SKM-1 treated with dmso at 0.1 percent for 144 hours (cell line): Measurements from ENCODE around the gene CNGB1.
"Not testable (repeated sequence)": the region's sequence is repeated elsewhere in the genome, so short reads cannot be mapped to it uniquely, and the experiment has no call there.

Source experiments
- DNase-seq: peaks from one replicate; lab custom pipeline; 2025; ENCODE audit not compliant: unreplicated experiment; lab: John Stamatoyannopoulos, UW

Gene CNGB1

DNA sequence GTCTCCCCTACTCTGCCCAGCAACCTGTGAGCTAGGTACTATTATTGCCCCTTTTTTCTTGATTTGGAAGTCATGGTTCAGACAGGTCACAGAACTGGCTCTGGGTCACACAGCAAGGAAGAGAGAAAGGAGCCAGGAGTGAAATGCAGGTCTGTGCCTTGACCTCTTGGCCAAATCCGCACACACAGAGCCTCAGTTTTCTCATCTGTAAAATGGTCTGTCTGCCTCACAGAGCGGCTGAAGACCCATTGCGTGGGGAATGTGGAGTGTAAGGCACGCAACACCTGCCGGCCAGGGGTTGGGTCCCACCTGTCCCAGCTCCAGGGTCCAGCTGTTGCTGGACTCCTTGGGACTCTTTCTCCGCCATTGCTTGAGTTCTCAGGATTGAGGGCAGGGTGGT is 32.4 kb downstream of the CNGB1 start:
- no peak for DNase-seq

DNA sequence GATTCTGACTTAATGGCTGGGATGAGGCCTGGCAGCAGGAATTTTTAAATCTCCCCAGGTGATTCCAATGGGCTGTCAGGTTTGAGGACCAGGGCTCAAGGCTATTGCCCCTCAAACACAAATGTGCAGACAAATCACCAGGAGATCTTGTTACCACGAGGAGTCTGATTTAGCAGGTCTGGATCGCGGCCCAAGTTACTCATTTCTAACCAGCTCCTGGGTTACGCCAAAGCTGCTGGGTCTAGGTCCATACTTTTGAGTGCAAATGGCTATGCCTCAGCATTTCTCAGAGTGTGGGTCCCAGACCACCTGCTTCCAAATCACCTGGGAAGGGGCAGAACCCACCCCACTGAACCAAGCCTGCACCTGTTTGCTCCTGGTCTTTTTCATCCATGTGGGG is 33.1 kb downstream of the CNGB1 start:
- no peak for DNase-seq

DNA sequence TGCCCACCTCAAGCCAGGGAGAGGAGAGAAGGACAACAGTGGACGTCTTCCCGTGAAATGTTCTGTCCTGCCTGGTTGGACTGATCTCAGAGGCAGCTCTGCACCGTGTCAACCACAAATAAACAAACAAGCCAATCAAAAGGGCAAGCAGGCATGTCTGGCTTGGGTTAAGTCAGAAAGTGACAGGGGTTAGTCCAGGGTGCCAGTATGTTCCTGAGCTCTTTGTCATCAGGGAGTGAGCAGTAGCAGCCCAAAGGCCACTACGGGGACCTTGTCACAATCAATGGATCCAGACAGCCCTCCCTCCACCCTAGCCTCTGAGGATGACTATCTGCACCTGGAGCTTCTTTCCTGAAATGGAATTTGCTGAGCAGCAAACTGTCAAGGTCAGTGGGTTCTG is 35.0 kb downstream of the CNGB1 start:
- no peak for DNase-seq

DNA sequence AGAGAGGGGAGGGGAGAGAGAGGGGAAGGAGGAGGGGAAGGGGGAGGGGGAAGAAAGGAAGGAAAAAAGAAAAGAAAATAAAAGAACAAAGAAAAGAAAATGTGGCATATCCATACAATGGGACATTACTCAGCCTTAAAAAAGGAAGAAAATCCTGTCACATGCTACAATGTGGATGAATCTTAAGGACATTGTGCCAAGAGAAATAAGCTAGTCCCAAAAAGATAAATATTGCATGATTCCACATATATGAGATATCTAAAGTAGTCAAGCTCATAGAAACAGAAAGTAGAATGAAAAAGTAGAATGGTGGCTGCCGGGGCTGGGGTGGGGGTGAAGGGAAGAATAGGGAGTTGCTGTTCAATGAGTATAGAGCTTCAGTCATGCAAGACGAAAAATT is 40.4 kb downstream of the CNGB1 start:
- no peak for DNase-seq

DNA sequence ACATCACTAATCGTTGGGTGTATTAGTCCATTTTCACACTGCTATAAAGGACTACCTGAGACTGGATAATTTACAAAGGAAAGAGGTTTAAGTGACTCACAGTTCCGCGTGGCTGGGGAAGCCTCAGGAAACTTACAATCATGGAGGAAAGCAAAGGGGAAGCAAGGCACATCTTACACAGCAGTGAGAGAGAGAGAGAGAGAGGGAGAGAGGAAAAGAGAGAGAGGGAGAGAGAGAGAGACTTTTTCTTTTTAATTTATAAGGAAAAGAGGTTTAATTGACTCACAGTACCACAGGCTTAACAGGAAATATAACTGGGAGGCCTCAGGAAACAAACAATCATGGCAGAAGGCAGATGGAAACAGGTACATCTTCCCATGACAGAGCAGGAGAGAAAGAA is 41.7 kb downstream of the CNGB1 start:
- no peak for DNase-seq

DNA sequence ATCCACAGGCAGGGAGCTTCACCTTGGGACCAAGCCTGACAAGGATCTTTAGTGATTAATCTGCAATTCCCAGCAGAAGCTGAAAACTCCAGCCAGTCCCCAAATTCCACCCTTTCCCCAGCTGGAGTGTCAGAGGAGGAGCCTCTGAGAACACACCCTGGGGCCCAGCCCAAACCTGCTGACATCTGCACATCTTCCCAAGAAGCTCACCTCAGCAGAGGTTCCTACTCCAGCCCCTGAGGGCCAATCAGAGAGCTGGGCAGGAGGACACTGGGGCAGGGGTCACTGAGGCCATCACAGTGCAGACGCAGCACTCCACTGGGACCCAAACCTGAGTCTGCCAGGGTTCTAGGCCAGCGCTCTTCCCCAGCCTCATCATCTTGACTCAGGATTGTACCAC is 44.9 kb downstream of the CNGB1 start:
- DNase-seq: no peak

DNA sequence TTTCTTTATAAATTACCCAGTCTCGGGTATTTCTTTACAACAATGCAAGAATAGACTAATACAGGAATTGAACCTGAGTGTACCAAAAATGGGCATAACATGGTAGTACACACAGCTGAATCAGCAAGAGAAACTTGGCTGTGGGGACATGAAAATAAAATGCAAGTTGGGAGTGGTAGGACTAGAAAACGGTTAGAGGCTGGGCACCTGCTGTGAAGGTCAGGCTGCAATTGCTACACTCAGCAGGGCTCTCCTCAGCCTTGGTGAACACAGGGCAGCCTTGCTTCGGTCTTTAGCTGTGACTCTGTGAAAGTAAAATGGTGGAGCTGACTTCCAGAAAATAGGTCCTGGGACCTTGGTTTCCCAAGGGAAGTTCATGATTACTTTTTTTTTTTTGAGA is 45.6 kb downstream of the CNGB1 start:
- DNase-seq: no peak

DNA sequence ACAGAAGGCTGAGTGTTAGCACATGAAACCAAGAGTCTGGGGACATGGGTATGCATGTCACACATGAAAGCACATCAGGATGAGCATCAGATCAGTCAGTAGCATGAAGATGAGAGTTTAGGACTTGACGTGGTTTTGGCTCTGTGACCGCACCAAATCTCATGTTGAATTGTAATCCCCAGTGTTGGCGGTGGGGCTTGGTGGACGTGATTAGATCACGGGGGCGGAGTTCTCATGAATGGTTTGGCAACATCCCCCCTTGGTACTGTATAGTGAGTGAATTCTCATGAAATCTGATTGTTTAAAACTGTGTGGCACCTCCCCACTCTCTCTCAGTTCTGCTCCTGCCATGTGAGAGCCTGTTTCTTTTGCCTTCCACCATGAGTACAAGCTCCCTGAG is 46.4 kb downstream of the CNGB1 start:
- no peak for DNase-seq

DNA sequence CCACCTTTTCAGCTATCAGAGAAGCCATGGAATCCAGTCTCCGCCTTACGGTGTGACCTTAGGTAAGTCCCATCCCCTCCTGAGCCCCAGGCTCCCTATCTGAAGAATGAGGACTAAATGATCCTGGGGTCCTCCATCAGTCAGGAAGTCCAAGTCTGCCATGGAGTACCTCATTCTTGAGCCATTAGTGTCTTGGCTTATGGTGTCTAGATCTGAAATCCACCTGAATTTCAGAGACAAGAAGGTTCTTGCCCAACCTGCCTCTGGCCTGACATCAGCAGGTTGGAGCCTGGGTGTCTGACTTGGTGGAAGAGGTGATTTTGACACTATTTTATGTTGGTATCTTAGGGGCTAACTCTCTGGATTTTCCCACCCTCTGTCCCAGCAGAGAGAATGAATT is 47.1 kb downstream of the CNGB1 start:
- DNase-seq: no peak

DNA sequence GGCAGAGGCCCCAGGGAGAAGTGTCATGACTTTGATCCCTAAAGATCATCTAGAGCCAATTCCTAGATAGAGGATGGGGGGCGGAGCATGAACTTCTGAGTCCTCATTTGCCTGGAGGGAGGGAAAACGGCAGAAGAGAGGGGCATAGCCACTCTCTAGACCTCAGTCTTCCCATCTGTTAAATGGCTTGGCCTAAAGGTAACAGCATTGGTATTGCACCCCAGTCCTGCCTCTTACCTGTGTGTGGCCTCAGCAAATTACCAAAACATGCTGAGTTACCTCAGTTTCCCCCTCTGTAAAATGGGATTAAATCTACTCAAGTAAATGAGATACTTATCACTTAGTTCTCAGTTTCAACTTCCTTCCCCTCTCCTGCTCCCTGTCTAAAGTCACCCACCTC is 47.5 kb downstream of the CNGB1 start:
- DNase-seq: no peak

DNA sequence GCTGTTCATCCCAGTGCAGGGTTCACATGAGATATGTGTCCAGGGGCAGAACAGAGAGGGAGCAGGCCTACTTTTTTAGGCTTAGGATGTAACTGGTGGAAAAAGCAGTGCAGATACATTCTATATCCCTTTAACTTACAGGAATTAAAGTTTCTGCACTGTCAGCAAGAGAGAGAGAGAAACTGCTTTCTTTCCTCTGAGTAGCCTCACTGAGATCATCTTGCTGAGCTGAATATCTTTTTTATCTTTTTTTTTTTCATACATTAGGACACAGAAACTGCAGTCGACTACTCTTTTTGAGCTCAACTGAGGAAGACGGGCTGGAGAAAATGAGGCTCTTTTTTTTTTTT is 50.1 kb downstream of the CNGB1 start:
- DNase-seq: no peak

DNA sequence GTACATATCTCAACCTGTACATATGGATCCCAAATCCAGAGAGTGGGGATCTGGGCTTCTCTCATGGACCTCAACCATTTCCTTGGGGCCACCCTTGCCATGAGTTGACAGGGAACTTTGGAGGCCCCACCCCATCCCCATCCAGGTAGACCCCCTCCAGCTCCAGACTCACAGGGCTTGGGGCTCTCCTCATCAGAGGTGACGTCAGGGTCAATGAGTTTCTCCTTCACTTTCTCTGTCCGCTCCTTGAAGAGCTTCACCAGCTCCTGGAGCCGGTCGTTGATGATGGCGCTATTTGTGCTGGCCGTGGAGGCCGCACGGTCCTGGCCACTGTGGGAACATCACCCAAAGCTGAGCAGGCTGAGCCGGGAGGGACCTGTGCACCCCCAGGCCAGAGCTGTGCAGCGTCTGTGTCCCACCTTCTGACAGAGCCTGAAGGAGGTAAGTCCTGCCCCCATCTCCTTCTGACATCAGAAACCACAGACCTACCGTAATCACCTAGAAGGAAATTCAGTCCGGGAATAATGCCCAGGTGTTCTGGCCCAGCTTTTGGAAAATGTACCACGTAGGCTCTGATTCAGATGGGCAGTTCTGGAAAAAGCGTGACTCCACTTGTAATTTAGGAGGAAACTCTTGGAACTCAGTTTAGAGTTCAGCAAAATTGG is 50.6 kb downstream of the CNGB1 start:
- no peak for DNase-seq

DNA sequence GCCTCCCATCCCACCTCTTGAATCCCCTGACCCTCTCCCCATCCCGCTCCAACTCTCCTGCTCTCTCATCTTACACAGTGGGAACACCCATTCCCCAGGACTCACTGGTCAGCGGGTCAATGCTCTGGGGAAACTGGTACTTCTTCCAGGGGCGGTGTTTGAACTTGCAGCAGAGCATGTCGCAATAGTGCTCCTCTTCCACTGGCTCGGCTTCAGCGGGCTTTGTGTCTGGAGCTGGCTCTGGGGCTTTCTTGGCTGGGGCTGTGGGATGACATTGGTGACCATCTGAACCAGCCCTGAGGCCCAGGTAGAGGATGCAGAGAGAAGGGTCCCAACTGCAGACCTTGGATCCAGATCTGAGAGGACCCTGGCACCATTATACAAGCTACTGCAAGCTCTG is 51.9 kb downstream of the CNGB1 start:
- DNase-seq: no peak

DNA sequence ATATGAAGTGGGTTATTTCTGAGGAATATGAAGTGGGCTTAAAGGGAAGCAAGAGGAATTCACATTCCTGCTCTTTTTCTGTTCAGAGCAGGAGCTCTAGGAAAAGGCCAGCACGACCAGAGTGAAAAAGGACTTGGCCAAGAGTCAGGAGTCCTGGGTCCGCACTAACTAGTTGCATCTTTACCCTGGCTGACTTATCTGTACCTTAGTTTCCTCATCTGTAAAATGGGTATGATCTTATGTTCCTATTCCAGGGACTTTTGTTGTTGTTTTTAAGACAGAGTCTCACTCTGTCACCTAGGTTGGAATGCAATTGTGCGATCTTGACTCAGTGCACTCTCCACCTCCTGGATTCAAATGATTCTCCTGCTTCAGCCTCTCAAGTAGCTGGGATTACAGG is 52.5 kb downstream of the CNGB1 start:
- no peak for DNase-seq

DNA sequence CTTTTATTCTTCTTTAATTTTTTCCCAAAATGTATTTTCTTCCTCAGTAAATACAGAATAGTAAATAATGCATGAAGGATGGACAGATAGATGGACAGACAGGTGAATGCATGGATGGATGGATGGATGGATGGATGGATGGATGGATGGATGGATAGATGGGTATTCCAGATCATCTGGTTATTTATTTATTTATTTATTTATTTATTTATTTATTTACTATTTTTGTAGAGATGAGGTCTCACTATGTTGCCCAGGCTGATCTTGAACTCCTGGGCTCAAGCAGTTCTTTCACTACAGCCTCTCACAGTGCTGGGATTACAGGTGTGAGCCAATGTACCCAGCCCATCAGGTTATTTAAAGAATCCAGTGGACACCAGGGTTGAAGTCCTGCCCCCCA is 53.0 kb downstream of the CNGB1 start:
- not testable (repeated sequence) for DNase-seq

DNA sequence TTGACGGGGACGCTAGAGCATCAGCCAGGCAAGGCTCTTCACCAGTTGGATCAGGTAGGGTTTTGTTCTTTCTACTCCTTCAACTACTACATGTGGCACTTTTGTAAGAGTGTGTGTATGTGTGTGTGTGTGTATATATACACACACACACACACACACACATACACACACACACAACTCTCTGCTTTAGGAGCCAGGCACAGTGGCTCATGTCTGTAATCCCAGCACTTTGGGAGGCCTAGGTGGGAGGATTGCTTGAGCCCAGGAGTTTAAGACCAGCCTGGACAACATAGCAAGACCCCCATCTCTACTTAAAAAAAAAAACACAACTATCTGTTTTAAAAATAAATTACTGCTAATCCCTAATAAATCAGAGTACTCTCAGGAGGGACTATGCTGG is 53.4 kb downstream of the CNGB1 start:
- DNase-seq: not testable (repeated sequence)

DNA sequence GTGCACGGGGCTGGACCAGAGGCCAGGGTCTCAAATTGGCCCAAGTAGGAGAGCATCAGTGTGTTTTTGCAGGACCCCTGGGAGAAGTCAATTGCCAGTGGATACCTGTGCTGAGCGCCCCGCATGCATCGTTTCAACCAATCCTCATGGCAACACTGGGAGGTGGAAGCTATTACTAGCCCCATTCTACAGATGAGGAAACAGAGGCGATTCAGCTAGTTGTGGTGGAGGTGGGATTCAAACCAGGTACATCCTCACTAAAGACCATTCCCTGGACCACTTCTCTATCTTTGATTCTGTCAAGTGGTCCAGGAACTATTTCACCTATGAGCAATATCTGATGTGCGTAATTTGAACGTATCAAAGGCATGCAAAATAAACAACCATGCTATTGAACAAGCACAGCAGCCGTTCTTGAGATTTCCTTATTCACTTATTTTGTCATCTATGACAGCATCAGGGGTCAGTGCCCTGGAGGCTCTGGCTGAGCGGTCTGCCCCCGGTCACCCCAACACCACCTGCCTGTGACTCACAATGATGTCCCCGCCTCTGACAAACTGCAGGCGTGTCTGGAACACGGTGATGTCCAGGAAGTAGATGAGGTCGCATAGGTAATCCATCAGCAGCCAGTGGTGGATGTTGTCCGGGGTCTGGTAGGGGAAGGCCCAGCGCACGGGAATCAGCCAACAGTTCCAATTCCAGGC is 54.0 kb downstream of the CNGB1 start:
- DNase-seq: no peak

DNA sequence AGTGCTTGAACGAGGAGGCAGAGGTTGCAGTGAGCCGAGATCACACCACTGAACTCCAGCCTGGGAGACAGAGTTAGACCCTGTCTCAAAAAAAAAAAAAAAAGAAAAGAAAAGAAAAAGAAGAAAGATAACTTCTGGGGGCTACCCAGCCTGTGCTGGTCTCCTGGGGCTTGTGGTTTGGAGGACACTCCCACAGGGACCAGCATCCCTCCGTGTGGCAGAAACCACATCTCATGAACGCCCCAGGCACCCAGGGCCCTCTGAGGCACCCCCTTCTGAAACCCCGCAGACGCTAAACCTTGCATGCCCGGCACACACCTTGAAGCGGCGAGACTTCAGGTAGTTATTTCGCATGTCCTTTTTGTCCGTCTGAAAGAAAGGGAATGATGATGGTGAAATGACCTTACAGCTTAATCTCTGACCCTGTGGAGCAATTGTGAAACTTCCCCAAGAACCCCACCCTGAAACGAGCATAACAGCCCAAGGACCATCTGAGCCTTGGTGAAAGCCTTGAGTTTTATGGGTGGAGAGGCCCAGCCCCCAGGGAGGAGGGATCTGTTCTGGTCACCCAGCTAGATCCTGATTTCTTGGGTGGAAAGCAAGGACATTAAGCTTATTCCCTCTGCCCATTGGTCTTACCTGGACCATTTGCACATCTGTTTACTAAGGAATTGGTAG is 55.0 kb downstream of the CNGB1 start:
- DNase-seq: peak; percentile 30

DNA sequence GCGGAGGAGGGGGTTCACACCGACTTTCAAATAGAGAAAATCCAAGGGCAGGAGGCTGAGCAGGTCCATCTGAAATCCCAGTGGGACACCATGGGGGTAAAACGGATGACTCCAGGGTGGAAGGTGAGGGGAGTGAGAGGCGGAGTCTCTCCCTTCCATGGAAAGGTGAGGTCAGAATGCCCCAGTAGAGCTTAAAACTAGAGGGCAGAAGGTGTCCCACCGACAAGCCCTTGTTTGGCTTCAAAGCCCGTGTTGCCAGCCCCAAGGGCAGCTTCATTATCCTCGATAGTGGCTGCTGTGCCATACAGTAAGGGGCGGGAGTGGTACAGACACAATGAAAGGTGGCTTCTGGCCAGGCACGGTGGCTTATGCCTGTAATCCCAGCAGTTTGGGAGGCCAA is 55.7 kb downstream of the CNGB1 start:
- DNase-seq: no peak

DNA sequence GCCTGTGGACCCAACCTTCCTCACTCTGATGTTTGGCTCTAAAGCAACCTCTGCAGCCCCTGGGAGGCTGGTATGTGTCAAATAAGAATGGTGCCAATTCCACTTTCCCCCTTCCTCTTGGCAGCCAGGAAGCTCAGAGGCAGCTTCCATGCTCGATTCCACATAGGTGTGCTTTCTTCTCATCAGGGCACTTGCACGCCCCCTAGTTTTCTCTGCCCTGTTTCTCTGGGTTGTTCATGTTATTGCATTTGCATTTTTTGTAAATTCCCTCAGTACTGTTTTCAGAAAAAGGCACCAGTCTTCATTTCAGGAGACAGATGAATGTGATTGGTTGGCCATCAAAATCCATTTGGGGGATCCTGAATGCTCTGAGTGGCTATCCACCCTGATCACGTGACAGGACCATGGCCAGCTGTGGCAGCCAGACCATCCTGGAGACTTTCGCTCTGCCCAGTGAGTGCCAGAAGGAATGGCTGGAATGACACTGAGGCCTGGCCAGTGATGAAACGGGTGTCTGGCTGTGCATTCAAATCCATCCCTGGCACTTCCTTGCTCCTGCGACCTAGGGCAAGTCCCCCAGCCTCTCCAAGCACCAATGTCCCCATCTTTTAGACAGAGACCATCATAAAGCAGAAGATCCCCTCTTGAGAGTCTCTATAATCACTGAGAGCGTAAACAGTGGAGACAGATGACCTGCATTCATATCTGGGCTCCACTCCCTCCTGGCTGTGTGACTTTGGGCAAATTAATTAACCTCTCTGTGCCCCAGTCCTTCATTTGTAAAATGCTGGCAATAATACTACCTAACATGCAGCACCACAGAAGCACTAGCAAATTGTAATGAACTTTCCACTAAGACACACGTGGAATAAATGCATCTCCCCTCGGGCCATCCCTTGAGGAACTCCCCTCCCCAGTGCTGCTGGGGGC is 56.4 kb downstream of the CNGB1 start:
- DNase-seq: no peak

DNA sequence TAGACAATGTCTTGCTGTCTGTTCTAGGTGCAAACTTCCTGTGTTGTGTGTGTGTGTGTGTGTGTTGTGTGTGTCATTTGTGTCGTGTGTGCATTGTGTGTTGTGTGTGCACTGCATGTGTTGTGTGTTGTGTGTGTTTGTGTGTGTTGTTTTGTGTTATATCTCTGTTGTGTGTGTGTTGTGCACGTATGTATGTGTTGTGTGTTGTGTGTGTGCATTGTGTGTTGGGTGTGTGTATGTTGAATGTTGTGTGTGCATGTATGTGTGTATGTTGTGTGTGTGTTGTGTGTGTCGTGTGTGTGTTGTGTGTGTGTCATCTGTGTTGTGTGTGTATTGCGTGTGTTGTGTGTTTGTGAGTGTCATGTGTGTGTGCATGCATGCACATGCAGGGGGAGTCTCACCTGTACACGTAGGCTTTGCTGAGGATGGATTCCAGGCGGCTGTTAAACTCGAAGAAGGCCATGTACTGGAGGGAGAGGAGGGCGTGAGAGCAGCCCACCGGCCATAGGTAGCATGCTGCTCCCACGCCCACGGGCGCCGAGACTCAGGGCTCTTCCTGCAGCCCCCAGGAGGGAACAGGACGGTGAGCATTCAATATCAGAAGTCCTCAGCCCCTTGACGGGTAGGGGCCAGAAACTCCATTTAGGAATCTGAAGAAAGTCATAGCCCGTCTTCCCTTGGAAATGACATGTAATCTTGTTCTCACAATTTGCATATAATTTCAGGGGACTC is 58.2 kb downstream of the CNGB1 start:
- DNase-seq: no peak
